DMS53 treated with DMSO at 0.1 percent for 48 hours (cell line): ENCODE data around the gene POLR3G.

Experiments used
- DNase-seq: peaks from one replicate; lab custom pipeline; 2025; ENCODE audit not compliant: unreplicated experiment; lab: John Stamatoyannopoulos, UW

The POLR3G gene, protein sequence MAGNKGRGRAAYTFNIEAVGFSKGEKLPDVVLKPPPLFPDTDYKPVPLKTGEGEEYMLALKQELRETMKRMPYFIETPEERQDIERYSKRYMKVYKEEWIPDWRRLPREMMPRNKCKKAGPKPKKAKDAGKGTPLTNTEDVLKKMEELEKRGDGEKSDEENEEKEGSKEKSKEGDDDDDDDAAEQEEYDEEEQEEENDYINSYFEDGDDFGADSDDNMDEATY

DNA sequence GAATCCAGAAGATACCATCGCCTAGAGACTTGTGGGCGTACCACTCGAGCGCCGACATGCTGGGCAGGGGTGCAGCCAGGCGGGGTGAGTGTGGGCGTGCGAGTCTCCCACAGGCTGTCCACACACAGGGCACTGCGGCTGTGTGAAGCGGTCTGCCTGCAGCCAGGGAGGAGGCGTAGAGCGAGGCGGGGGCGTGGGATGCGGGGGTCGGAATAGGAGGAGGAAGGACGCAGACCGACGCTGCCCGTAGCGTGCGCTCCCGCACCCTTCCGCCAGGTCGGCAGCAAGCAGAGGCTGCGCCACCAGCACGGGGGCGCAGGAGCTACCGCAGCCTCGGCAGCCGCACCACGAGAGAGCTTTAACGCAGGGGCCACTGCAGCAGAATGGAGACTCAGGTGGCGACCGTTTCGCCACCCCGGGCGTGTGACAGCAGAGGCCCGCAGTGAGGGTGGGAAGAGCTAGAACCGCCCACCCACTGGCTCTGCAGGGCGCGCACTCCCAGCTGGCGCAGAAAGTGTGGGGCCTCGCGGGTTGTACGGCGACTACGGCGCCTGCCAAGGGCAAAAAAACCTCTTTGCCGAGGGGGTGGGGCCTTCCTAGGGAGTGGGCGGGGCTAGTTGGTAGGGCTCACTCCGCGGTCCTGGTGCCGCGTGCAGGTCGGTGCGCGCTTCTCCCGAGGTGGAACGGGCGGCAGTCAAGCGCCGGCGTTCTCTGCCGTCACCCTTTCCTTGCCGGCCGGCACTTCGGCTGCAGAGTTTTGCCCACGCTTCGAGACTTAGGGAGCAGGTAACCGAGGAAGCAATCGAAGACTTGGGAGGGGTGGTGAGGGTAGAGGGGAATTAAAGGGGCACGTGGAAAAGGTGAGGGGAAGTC, at the start of gene POLR3G, which contains the start of gene MBLAC2:
POLR3G (plus strand) TSS at position 630 of the 873 bp plus-strand sequence. CDS start 10,704 bp downstream, outside the sequence.
MBLAC2 (minus strand) TSS at position 537 of the 873 bp plus-strand sequence; CDS start at position 58, 479 bp downstream.
- peak; percentile 88 for DNase-seq

DNA sequence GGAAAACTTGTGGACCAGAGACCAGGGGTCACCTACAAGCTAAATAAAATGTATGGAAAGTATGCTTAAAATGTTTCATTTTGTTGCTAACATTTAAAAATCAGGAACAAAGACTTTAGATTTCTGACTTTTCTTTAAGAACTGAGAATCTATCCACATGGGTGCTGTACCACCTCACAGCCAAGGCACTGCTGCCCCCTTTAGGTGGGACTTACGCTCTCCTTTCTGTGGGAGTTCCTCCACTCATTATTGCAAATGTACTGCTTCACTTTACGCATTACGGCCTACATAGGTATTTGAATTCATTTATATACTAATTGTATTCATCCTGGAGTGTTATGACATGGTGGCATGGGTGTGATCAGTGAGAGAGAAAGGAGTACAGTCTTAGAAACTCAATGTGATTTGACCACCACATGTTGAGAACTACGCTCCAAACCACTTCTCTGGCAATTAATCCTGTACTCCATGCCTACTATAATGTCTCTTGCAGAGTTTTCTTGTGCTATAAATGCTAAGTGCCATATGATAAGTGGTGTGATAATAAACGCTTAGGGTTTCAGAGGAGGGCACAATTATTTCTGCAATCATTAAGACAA, 40.4 kb upstream of the POLR3G start:
- peak; percentile 11 for DNase-seq

DNA sequence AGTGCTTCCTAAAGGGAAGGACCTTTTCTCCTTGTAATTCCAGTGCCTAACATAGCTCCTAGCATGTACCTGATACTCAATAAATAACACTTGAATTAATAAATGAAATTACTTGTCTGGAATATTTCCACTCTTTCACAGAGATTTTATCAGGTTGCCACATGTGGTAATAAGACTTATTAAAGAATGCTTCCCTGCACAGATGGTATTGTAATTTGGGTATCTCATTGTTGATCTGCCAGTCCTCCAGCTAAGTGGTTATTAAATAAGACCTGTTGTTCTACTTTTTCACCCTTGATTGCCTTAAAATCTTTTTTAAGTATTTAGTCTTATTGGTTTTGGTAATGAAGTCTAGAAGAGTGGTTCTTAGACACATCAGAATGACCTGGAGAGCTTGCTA, 37.0 kb upstream of the POLR3G start:
- no peak for DNase-seq

DNA sequence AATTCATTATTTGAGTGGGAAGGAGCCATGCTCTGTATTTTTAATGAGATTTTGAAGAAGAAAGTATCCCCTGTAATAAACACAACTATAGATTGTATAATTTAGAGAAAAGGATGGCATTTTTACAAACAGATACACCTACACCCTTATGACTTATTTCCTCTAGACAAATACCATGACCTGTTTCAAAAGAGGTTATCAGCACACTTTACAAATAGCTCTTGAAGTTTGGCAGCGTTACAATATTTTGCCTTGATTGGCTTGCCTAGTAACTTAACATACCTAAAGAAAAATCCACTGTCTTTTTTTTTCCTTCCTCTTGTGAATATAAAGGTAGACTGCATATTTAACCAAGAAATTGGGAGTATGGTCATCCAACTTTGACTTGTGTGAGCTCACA, 36.6 kb upstream of the POLR3G start:
- no peak for DNase-seq

DNA sequence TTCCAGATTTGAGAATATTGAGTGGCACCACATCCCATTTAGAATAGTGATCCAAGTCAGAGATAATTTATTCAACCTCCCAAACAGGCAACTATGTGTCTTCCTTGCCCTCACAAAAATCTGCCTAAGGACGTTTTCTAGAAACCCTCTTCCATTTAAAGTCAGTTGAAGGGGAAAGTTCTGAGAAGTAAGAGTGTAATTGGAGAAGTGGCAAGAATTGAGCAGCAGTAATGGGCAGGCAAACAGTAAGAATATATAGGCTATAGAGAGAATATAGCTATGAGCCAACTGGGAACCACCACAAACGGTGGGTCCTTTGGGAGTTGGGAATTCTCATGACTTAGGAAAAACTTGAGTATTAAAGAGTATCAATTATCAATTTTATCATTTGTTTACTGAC, 34.0 kb upstream of the POLR3G start:
- DNase-seq, result no peak

DNA sequence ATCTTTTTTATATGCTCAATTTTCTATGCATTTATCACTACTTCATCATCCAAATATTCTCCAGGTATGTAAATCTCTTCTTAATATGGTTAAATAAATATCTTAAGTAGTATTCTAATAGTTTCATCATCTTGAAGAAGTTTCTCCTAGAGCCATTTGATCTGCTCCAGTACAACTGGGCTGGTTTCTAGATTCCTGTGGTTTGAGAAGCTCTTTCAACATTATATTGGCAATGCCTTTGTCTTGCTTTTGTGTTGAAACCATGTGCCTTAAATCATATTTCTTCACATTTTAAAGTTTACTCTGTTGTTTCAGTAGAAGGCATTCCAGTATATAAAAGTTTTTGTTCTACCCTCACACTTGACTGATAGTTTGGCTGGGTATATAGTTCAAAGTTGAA, 27.7 kb upstream of the POLR3G start:
- DNase-seq, result no peak

DNA sequence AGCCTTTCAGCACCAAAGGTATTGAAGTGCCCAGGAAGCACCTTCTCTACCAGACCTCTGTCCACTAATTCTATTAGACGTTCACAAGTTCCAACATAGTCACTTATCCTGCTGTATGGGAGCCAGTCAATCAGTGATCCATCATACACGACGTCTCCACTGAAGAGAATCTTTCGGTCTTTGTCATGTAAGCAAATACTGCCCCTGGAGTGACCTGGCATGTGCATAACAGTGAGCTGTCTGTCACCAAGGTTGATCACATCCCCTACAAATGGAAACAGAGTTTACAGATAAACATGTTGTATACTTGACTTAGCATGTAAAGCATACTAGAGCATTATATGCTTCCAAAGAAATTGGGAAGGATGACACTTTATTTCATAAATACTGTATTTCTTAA, 13.4 kb upstream of the POLR3G start:
- no peak for DNase-seq

DNA sequence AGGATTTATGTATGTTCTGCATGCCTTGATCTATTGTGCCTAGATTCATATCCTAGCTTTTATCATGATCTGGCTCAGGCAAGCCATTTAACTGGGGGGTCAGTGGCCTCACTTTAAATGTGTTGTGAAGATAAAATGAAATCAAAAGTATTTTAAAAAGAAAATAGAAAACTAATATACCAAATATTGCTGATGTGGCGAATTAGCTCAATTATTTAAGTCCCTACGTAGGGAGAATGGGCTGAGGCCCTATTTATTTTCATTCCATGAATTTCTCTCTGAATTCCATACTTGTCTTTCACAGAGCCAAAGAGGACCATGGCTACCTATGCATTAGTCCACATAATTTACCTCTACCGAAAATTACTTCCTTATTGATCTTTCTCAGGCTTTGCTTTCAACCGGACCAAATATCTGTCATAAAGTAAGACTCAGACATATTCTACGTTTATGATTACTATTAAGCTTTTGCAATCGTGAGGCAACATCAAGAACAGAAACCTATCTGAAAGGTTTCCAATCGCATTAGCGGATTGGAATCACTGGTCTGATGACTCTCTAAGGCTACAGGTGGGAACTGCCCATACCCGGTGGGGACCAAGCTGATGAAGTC, 1.8 kb upstream of the POLR3G start:
- peak; percentile 59 for DNase-seq

DNA sequence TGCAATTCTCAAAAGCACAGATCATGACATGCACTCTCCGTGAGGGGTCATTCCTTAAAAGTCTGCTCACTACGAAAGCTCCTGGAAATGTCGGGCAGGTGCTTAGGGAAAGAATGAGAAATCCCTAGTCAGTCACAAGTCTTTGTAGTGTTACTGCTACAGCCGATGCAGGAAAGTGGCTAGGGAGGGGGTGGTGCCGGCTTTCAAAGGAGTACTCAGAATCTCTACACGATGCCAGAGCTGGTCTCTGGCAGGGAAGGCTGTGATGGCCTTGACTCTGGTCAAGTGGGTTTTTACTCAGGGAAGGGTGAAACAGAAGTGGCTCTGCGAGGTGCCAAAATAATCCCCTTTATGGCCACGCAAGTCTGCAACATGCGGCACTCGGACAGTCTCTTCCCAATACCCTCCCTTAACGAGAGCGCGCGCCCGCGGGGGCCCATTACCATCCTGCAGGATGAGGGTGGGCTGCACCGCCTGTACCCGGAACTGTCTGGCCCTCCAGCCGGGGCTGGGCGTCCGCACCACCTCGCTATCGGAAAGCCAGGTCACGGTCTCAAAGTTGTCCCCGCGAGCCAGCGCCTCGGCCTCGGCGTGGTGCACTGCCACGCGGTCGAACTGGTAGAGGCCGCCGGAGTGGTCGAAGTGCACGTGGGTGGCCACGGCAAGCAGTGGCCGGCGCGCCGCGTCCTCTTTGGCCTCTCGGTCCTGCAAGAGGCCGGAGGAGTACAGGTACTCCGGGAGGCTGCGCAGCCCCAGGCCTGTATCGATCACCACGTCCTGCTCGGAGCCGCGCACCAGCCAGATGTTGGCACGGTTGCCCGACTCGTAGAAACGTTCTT, 1.0 kb upstream of the POLR3G start:
- peak; percentile 59 for DNase-seq

DNA sequence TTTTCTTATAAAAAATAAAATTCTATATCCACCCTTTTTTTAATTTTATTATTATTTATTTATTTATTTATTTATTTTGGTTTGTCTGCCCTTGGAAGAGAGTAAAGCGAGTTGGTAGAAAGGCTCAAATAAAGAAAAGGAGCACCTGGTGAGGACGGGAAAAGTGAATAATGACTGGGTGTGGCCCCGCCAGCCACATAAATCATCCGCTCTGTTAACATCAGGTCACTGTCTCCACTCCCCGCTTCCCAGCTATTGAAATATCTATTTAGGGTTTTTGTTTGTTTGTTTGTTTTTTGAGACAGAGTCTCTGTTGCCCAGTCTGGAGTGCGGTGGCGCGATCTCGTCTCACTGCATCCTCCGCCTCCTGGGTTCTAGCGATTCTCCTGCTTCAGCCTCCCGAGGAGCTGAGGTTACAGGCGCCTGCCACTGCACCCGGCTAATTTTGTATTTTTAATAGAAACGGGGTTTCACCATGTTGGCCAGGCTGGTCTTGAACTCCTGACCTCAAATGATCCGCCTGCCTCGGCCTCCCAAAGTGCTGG, 844 bp downstream of the POLR3G start:
- DNase-seq, result no peak

DNA sequence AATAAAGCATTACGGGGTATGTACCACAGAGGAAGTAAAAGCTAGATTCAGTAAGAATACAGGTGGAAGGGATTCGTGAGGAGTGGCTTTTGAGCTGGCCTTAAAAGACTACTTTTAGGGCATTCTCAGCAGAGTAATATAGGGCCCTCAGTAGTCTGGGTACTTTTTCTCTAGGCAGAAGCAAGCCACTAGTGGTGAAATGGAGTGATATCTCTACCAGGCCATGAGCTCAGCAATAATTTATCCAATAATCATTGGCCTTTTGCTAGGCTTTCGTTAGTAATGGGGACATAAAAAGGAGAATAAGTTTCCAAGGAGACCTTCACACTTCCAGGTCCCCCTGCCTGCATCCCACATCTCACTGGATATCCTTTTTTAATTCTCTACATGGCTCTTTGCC, 1.7 kb downstream of the POLR3G start:
- no peak for DNase-seq

DNA sequence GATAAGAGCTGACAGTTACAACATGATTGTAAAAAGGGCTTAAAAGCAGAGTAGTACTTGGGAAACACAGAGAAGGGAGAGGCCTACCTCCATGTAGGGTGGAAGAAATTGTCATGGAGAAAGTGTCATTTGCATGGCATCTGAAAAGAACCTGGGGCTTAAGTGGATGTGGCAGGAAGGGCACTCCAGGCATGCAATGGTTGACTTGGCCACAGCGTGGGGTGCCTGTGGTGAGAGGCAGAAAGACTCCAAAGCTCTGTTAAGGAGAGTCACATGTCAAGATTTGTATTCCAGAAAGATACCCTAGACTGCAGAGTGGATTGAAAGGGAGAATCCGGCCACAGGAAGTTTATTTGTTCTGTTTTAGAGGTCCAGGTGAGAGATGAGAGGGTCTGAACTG, 2.4 kb downstream of the POLR3G start:
- DNase-seq, result no peak

DNA sequence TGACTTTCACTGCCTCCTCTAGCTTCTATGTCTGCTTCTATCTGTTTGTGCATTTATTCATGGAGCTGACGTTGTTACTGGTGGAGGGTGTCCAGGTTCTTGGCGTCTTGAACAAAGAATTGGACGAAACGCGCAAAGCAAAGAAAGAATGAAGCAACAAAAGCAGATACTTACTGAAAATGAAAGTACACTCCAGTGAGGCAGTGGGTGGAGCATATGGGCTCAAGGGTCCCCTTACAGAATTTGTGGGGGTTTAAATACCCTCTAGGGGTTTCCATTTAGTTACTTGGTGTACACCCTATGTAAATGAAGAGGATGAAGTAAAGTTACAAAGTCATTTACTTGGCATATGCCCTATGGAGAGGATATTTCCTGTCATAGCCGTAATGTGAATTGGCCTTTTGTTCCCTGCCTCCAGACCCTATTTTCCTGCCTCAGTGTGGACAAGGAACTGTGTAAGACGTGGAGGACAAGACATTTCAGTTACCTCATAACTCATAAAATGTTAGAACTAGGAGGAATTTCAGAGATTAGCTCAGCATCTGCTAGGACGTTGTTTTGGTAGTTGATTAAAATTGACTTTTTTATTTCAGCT, 3.1 kb downstream of the POLR3G start:
- no peak for DNase-seq

DNA sequence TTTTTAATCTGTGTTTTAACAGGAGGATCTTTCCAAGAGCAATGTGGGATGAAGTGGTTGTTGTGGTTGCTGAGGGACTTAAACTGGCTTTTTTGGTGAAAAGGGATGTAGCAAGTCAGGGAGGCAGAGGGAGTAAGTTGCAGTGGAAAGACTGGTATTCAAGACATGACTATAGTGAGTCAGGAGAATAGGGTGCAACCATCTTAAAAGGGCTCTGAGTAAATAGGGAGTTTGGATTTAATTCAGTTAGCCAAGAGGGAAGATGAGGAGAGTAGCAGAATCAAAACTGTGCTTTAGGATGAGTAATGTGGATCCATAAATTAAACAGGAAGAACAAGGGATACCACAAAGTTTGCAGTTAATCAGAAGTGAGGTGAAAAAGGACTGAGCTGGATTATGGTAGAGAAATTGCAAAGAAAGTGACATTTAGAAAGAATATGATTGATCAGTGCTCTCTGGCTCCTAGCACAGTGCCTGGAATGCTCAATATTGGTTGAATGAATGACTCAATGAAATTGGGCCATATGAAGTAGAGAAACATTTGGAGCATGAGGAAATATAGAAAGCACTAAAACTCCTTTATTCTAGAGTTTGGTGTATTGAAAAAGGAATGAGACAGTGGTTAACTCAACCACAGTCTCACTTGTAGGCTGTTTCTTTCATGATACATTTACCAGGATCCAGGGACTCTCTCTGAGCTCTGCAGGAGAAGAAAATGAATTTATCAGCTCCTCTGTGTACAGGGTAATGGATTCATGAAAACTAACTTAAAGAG, 5.1 kb downstream of the POLR3G start:
- no peak for DNase-seq

DNA sequence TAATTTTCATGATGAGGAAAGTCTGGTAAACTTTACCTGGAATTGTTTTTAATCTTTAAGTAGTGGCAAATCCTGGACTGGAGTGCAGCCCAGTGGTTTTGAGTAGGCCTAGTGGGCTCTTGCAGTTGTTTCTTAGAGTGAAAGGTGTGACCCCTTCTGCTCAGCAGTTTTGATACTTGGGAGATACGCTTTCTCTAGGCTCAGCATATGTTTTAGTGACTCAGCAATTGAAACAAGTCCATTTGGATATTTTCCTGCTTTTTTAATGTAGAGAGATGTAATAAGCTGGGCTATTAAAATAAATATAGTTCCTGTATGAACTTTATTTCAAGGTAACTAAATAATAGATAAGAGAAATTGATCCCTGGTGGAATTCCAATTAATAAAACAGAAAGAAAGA, 6.0 kb downstream of the POLR3G start:
- no peak for DNase-seq

DNA sequence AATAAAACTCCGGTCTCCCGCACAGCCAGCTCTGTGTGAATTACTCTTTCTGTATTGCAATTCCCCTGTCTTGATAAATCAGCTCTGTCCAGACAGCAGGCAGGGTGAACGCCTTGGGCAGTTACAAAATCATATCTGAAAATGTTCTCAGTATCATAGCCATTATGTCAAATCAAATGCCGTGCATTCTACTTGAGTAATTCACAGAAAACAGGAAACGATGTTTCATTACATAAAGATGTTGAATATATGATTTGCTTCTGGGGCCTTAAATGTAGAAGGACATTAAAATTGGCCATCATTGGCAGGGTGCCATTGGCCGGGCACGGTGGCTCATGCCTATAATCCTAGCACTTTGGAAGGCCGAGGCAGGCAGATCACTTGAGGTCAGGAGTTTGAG, 8.5 kb downstream of the POLR3G start:
- DNase-seq, result no peak

DNA sequence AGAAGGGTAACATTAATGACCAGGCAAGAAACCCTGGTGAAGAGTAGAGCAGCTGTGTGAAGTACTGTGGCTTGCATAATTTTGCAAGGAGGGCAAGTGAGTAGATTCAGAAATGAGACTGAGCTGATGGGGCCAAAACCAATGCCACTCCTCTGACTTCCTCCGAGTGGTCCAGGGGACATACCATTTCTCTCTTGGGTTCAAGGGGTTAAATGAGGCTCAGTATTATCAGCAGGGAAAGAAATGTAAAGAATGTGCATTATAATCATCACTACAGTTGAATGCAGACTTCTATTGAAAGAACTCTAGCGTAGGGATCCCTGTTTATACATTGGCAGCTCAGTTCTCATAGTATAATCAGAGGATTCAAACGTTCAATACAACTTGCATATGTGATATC, 9.9 kb downstream of the POLR3G start:
- no peak for DNase-seq

DNA sequence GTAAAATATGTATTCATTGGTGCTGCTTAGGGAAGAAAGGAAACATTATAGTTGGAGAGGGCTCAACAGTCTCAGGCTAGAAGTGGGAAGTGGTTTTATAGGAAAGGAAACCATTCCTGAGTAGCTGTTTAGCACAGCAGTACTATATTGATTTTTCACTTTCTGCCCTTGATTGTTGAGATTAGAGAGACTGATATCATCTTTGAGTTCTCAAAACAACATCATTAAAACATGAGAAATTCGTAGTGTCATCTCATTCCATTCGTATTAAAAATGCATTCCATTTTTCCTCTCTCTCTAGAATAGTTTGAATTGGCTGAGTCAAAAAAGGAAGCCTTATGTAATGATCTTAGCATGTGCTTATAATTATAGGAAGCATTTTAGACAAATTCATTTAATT, 14.1 kb downstream of the POLR3G start:
- no peak for DNase-seq

DNA sequence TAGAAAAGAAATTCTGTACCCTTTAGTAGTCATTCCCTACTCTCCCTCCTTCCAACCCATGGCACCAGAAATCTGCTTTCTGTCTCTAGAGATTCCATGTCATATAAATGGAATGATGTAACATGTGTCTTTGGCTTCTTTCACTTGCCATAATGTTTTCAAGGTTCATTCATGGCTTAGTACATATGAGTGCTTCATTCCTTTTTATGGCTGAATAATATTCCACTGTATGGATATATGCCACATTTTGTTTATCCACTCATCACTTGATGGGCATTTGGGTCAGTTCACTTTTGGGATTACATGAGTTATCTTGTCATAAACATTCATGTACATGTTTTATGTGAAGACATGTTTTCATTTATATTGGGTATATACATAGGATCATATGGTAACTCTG, 19.4 kb downstream of the POLR3G start:
- DNase-seq, result no peak
